PC-3 (cell line): ENCODE data around the gene MYO7A. TPM values are rescaled to one million over a fixed set of nuclear protein-coding genes. Genes with fewer than 3 reads are reported as not detected.

ENCODE experiments used
- ATAC-seq: fragments of 200-7000 bp; cut with Tn5 transposase; 2 replicates; pipeline ENCODE4 v1.9.1; 2020; ENCODE audit warnings: mild to moderate bottlenecking, moderate library complexity
- BruUV-seq: library from RNA; stranded (reverse); fragments of 400-500 nt; replicated peaks from 2 replicates; lab custom pipeline; 2021; lab: Mats Ljungman, UMichigan
- CTCF ChIA-PET: fragments of 300-600 bp; sonication (Branson Sonifier 250); formaldehyde crosslinking; loops from one replicate; lab custom pipeline; 2022; ENCODE audit warnings: antibody characterized with exemption; lab: Charles Lee
- POLR2A ChIA-PET: fragments of 300-600 bp; sonication (Branson Sonifier 250); formaldehyde crosslinking; loops from one replicate; lab custom pipeline; 2022; ENCODE audit warnings: antibody characterized with exemption; ENCODE audit not compliant: unreplicated experiment; lab: Charles Lee
- DNase-seq: peaks from one replicate; pipeline ENCODE4 v3.0.0-alpha.2; 2015
- H2AFZ ChIP-seq: fragments of 300-600 bp; sonication (generic); 2 replicates; pipeline ENCODE4 v1.6.0; 2016; ENCODE audit warnings: antibody characterized with exemption, low read length
- H3F3A ChIP-seq: fragments of 300-600 bp; sonication (generic); one replicate; pipeline ENCODE4 v1.6.0; 2017; ENCODE audit warnings: antibody characterized with exemption, low read length, control low read depth, mild to moderate bottlenecking; ENCODE audit not compliant: unreplicated experiment
- H3K27ac ChIP-seq: fragments of 300-600 bp; sonication (generic); 2 replicates; pipeline ENCODE4 v1.5.1; 2016; ENCODE audit warnings: mild to moderate bottlenecking, low read length
- H3K27me3 ChIP-seq: fragments of 300-600 bp; sonication (generic); 2 replicates; pipeline ENCODE4 v1.6.1; 2016; ENCODE audit warnings: low read length, mixed read lengths
- H3K36me3 ChIP-seq: fragments of 300-600 bp; sonication (generic); 2 replicates; pipeline ENCODE4 v1.6.1; 2016; ENCODE audit warnings: low read depth, mixed run types, low read length, mixed read lengths
- H3K4me1 ChIP-seq: fragments of 300-600 bp; sonication (generic); 2 replicates; pipeline ENCODE4 v1.5.1; 2016; ENCODE audit warnings: low read length; ENCODE audit not compliant: insufficient read depth
- H3K4me2 ChIP-seq: fragments of 300-600 bp; sonication (generic); 2 replicates; pipeline ENCODE4 v1.6.0; 2016; ENCODE audit warnings: low read length
- H3K4me3 ChIP-seq: fragments of 300-600 bp; sonication (generic); 2 replicates; pipeline ENCODE4 v1.5.1; 2016; ENCODE audit warnings: mild to moderate bottlenecking, low read length, mixed read lengths
- H3K79me2 ChIP-seq: fragments of 300-600 bp; sonication (generic); 2 replicates; pipeline ENCODE4 v1.6.1; 2017; ENCODE audit warnings: low read length, mixed read lengths
- H3K9ac ChIP-seq: fragments of 300-600 bp; sonication (generic); 2 replicates; pipeline ENCODE4 v1.6.0; 2016; ENCODE audit warnings: mild to moderate bottlenecking, low read length
- H3K9me2 ChIP-seq: fragments of 300-600 bp; sonication (generic); replicated peaks from 2 replicates; pipeline ENCODE4 v1.6.1; 2016; ENCODE audit warnings: mixed run types, low read length, mixed read lengths
- H3K9me3 ChIP-seq: fragments of 300-600 bp; sonication (generic); 2 replicates; pipeline ENCODE4 v1.6.1; 2016; ENCODE audit warnings: low read length, mixed read lengths
- H4K20me1 ChIP-seq: fragments of 300-600 bp; sonication (generic); 2 replicates; pipeline ENCODE4 v1.6.1; 2016; ENCODE audit warnings: low read length, mixed read lengths
- CTCF ChIP-seq: fragments of 300-600 bp; sonication (generic); conservative IDR thresholded peaks from 2 replicates; pipeline ENCODE4 v1.5.1; 2017; ENCODE audit warnings: antibody characterized with exemption, low read depth, mild to moderate bottlenecking, low read length
- EZH2 ChIP-seq: fragments of 300-600 bp; sonication (generic); IDR thresholded peaks from one replicate; pipeline ENCODE4 v1.6.1; 2017; ENCODE audit warnings: antibody characterized with exemption, mild to moderate bottlenecking, low read length; ENCODE audit not compliant: unreplicated experiment
- EZH2phosphoT487 ChIP-seq: fragments of 300-600 bp; sonication (generic); IDR thresholded peaks from 2 replicates; pipeline ENCODE4 v1.6.1; 2018; ENCODE audit warnings: mild to moderate bottlenecking, antibody characterized with exemption, low read length, borderline replicate concordance
- intact Hi-C: fragments of 100-400 bp; cut with micrococcal nuclease; formaldehyde crosslinking; loops from 2 replicates; pipeline ENCODE4 v1.9.0; 2023
- total RNA-seq: library from RNA; depleted of rRNA; stranded (reverse); fragments of >200 nt; gene quantifications from 2 replicates; pipeline ENCODE4 v1.2.3, GENCODE V29; 2014

MYO7A gene
- total RNA-seq, 1 experiment from 2014 or later: 0.66 TPM

GRCh38 chr11:77083566-77084245 lies 44.3 kb upstream of the MYO7A start:
- H3F3A ChIP-seq: no peaks in the 10 kb centered on the region
- H3K9me2 ChIP-seq: no peaks in the 10 kb centered on the region
- no peaks in the 10 kb centered on the region for H3K27me3 ChIP-seq
- H3K9ac ChIP-seq: no peak overlapping the region
- no peak overlapping the region for H3K4me3 ChIP-seq
- H3K27ac ChIP-seq: no peak overlapping the region
- no peaks in the 10 kb centered on the region for H3K36me3 ChIP-seq
- no peaks in the 10 kb centered on the region for H3K9me3 ChIP-seq
- DNase-seq (no peak), ATAC-seq (no peak)
- ChIA-PET CTCF (no interaction called here), POLR2A (no interaction called here)
- H4K20me1 ChIP-seq: no peaks in the 10 kb centered on the region
- no peak overlapping the region for H3K4me2 ChIP-seq
- no TSS peak for BruUV-seq
- no peak overlapping the region for H2AFZ ChIP-seq
- H3K79me2 ChIP-seq: no peaks in the 10 kb centered on the region
- intact Hi-C loops: no loop called here
- peaks cover 8% of the 10 kb centered on the region for H3K4me1 ChIP-seq
- TF ChIP-seq EZH2phosphoT487: no peak
- TF ChIP-seq CTCF: no peak
- no peak for TF ChIP-seq EZH2

- Histone ChIP-seq H3K9ac (no peak overlapping the region), H3K27ac (no peak overlapping the region), H3F3A (no peaks in the 10 kb centered on the region), H2AFZ (no peak overlapping the region), H3K4me3 (no peak overlapping the region), H3K27me3 (no peaks in the 10 kb centered on the region), H3K4me2 (no peak overlapping the region), H3K79me2 (no peaks in the 10 kb centered on the region), H4K20me1 (no peaks in the 10 kb centered on the region), H3K4me1 (peaks cover 14% of the 10 kb centered on the region), H3K36me3 (no peaks in the 10 kb centered on the region), H3K9me2 (no peaks in the 10 kb centered on the region), H3K9me3 (no peaks in the 10 kb centered on the region)
- no peak for TF ChIP-seq CTCF
- no peak for TF ChIP-seq EZH2
- TF ChIP-seq EZH2phosphoT487: no peak
- DNase-seq (no peak), ATAC-seq (no peak)
- intact Hi-C loops: no loop called here
- no TSS peak for BruUV-seq
- ChIA-PET CTCF (no interaction called here), POLR2A (no interaction called here)
Measured at GRCh38 chr11:77084581-77085191, 43.4 kb upstream of the MYO7A start.

GRCh38 chr11:77085652-77086051 lies 42.4 kb upstream of the MYO7A start:
- no peak overlapping the region for H3K4me2 ChIP-seq

More at GRCh38 chr11:77085652-77086051, 42.4 kb upstream of the MYO7A start:
- ATAC-seq (no peak), DNase-seq (no peak)
- ChIA-PET POLR2A (no interaction called here), CTCF (no interaction called here)
- Histone ChIP-seq H3K9me3 (no peaks in the 10 kb centered on the region), H3K9me2 (no peaks in the 10 kb centered on the region), H3K4me1 (peaks cover 19% of the 10 kb centered on the region), H4K20me1 (no peaks in the 10 kb centered on the region), H3K4me3 (no peak overlapping the region), H3K36me3 (no peaks in the 10 kb centered on the region), H3K27me3 (no peaks in the 10 kb centered on the region), H3F3A (no peaks in the 10 kb centered on the region), H3K79me2 (no peaks in the 10 kb centered on the region), H3K9ac (no peak overlapping the region), H3K27ac (no peak overlapping the region), H2AFZ (no peak overlapping the region)
- no TSS peak for BruUV-seq
- TF ChIP-seq EZH2phosphoT487 (no peak), EZH2 (no peak), CTCF (no peak)
- intact Hi-C loops: no loop called here
